Measurements from ENCODE around the gene GSS. TPM values are rescaled to one million over a fixed set of nuclear protein-coding genes. Genes with fewer than 3 reads are reported as not detected.
"Not testable (repeated sequence)": the region's sequence is repeated elsewhere in the genome, so short reads cannot be mapped to it uniquely, and the experiment has no call there.

The GSS gene
- polyA plus RNA-seq, 3 donors, result 57.9 to 59.5 (median 58.0) TPM

- DNase-seq, result no peak
These were observed 38.7 kb downstream of the GSS start for GRCh38 chr20:34916774-34917354.

DNA sequence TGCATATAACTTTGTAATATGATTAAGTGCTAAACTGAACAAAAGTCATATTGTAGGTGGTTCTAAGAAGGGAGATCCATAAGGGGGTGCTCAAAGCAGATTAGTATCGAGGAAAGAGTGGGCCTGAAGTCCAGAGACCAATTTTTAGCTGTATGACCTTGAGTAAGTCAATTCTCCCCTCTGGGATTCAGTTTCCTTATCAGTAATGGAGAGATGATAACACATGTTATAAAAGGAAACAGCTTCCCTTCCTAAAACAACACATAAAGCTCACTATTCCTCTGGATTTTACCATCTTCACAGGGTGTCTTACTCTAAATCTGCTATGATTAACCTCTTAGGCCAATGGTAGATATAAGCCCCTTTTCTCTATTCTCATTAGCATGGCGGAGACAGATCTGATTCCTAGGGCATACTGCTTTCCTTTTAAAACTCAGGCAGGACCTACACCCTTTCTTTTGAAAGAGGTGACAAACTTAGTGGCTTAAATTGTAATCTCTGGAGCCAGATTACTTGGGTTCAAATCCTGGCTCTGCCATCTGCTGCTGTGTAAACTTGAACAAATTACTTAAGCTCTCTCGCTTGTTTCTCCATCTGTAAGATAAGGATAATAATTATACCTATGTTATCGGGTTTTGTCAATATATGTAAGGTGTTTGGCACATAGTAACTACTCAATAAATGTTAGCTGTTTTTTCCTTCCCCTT lies 39.7 kb downstream of the GSS start:
- DNase-seq, result no peak

- DNase-seq, result no peak
These were observed 40.5 kb downstream of the GSS start for GRCh38 chr20:34915131-34915530.

DNA sequence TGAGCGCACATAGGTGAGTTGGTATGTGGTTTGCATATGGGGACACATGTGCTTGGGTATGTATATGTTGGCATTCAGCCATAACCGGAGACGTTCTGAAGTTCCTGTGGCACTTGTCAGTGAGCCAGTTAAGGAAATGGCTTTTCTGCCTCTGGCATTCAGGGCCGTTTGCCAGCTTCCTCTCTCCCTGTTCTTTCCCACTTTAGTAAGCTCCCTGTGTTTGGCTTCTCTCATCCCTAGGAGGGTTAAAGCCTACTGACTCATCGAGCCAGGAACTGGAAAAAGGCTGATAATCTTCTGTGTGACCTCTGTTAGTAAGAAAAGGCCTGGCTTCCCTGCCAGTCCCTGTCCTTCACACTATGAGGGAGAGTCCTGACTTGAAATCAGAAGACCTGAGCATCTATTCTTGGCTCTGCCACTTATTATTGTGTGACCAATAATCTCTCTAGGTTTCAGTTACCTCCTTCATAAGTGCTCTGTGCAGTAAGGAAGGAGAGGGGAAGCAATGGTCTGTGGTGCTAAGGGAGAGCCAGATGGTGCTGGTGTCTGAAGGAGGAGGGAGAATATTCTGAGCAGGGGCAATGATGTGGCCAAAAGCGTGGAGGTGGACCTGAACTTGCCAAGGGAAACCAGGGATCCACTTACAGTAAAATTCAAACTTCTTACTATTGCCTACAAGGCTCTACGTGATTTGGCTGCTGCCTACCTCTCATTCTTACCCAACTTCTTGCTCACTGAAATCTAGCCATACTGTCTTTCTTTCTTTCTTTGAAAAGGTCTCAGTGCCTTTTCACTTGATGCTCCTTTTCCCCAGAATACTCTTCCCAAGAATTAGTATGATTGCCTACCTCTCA lies 47.8 kb downstream of the GSS start:
- peak; percentile 37 for DNase-seq

GRCh38 chr20:34904202-34904621 lies 51.4 kb downstream of the GSS start:
- DNase-seq, result no peak

DNA sequence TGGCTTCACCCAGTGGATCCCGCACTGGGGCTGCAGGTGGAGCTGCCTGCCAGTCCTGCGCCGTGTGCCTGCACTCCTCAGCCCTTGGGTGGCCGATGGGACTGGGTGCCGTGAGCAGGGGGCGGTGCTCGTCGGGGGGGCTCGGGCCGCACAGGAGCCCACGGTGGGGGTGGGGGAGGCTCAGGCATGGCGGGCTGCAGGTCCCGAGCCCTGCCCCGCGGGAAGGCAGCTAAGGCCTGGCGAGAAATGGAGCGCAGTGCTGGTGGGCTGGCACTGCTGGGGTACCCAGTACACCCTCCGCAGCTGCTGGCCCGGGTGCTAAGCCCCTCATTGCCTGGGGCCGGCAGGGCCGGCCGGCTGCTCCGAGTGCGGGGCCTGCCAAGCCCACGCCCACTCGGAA lies 56.9 kb downstream of the GSS start:
- DNase-seq, result not testable (repeated sequence)

- DNase-seq, result not testable (repeated sequence)
These were observed 57.5 kb downstream of the GSS start for GRCh38 chr20:34898129-34898528.

DNA sequence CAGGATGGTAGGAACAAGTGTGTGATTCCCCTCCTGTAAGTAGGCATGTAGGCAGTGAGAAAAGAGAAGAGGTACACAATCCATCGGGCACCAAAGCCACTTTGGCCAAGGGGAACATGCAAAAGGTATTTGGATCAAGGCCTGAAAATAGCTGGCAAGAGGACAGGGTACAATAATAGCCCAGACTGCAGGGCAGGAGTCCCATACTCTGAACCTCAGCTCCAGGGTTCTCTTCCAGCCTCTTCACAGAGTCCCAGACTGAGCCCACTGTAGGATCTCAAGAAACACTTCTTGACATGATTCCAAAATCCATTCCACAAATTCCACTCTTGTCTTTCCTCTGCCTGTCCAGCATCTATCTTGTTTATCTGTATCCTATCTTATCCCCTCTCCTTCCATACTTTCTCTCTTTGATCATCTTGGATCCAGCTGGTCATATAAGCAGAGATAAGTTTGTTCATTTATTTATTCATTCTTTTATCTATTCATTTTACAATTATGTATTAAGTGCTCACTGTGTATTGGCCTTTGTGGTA lies 59.5 kb downstream of the GSS start:
- DNase-seq, result no peak

DNA sequence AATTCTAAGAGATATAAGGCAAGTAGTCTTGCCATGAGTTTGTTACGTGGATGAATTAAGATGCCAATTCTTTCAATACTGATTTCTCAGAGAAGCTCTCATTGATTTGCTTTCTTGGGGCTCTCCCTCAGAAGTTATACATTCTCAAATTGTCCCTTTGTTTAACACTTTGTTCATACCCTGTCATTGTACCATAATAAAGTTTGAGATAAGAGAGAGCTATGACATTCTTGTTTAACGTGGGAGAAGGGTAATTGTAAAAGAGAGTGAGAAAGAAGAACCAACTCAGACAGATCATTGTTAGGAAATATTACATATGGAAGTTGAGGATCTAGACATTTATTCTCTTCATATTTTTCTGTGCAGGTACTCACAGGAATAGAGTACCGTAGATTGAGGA lies 60.1 kb downstream of the GSS start:
- no peak for DNase-seq

- DNase-seq, result no peak
These were observed 60.9 kb downstream of the GSS start for GRCh38 chr20:34894723-34895122.

- no peak for DNase-seq
These were observed 62.9 kb downstream of the GSS start for GRCh38 chr20:34892671-34893070.

DNA sequence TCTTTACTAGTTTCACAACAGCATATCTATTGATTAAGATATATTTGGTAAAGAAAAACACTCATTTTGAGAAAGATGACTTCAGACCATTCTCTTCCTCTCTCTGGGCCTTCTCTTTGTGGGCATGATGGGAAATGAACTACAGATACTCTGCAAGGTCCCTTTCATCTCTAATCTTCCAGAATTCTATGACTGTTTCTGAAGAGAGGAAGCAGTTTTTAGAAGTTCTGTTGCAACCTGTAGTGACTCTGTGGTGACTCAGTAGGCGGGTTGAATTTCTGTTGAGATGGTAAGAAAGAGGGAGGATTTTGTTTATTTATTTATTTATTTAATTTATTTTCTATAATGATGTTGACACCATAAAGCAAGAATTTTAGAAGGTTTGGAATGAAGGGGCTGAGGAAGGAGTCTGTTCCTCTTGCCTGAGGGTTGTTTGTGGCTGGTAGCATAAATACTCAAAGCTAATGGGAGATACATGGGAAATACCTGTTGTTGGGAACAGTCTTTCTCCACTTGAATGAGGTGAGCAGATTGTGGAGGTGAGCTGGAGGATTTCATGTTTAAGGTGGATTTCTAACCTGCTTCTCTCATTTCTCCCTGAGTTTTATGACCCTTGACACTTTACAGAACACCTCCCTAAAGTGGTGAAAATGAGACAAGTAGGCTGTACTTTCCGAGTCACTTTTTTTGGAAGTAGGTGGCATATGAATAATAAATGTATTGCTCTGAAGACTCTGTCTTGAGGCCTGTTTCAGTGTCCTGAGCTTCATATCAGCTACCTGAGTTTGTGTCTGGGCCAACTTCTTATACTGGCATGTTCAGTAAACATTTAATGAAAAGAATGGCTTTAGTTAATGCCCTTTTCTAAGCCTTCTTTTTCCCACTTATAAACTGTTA lies 64.2 kb downstream of the GSS start:
- DNase-seq, result no peak

DNA sequence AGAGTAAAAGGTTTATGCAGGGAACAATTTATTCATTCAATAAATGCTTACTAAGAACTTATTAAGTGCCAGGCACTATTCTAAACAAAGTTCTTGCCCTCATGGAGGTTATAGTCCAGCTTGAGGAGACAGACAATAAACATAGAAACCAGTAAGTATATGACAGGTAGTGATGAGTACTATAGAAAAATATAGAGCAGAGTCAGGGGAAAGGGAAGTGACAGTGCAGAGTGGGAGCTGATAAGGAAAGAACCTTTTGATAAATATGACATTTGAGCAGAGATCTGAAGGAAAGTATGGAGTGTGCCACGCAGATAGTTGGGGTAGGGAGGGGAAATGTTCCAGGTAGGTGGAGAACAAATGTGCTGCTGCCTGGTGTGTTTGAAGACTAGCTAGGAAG lies 67.1 kb downstream of the GSS start:
- no peak for DNase-seq

DNA sequence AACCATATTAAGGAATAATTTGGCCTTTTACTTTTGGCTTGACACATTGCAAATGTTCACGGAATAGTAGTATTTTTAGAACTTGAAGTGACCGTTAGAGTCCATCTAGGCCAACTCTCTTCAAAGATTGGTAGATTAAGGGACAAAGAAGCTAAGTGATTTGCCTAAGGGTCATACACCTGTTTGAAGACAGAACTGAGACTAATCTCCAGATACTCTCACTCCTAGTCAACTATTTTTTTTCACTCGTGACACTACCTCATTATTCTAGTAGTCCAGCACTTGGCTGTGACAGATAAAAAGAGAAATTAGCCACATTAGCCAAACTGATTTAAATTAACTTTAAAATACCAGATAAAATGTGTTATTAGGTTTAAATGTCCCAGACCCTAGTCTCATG lies 68.6 kb downstream of the GSS start:
- DNase-seq, result no peak

GRCh38 chr20:34886122-34886521 lies 69.5 kb downstream of the GSS start:
- no peak for DNase-seq

DNA sequence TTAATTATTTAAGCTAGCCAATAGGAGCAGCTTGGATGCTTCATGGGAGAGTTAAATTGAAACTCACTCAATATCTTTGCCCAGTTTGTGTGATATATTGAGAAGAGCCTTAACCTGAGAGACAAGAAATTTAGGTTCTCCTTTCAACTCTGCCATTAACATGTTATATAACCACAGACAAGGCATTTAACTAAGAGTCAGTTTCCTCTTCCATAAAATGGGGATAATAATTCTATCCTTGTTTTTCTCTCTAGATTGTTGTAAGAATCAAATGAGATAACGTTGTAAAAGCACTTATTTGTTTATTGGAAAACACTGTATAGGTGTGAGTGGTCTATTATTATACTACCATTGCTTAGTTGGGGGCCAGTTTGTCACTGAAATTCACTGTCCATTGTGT lies 71.3 kb downstream of the GSS start:
- DNase-seq, result no peak

DNA sequence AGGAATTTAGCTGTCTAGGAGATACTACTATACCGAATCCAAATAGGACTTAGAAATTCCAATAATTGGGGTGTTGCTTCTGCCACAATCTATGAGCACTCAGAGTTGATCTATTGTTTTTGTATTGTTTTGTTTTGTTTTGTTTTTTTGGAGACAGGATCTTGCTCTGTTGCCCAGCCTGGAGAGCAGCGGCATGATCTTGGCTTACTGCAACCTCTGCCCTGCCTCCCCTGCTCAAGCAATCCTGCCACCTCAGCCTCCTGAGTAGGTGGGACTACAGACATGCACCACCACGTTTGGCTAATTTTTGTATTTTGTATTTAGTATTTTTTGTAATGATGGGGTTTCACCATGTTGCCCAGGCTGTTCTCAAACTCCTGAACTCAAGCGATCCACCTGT lies 71.8 kb downstream of the GSS start:
- DNase-seq, result no peak

DNA sequence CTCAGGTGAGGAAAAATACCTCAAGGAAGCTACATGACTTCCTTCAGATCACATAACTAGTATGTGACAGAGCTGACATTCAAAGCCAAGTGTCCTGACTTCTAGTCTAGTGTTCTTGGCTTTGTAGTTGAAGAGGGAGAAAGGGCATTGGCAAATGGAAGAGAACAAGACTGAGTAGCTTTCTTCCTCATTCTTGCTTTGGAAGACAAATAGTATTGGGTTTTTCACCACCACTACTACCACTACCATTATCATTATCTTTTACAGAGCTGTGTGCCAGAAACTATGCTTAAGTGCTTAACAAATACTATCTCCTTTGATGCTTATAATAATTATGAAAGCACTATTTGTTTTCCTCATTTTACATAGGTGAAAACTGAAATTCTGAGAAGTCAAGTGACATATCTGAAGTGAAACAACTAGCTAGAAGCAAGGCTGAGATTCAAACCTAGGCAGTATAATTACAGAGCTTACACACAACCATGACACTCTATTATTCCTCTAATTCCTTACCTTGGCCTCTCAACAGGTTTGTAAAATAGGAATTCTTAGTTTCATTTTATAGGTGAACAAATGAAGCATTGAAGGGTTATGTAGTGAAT lies 72.4 kb downstream of the GSS start:
- DNase-seq, result no peak

- DNase-seq, result no peak
These were observed 73.9 kb downstream of the GSS start for GRCh38 chr20:34881689-34882088.

GRCh38 chr20:34880971-34881370 lies 74.6 kb downstream of the GSS start:
- not testable (repeated sequence) for DNase-seq

DNA sequence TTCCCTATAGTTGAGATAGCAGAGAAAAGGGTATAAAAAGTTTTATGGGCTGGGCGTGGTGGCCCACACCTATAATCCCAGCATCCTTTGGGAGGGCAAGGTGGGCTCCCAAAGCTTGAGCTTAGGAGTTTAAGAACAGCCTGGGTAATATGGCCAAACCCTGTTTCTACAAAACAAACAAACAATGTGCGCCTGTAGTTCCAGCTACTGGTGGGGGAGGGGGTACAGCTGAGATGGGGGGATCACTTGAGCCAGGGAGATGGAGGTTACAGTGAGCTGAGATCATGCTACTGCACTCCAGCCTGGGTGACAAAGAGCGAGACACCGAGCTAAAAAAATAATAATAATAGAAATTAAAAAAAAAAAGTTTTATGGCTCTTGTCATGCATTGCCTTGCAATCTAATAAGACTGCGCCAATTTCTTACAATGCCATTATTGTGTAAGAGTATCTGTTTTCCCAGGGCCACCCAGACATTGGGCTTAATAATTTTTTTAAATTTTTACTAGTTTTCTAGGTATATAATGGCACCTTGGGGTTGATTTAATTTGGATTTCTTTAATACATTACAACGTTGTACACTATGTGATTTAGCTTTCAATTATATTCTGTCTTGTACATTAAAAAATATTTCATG lies 75.3 kb downstream of the GSS start:
- DNase-seq, result no peak
